ENCODE measurements around the gene TAS2R20.
"Not testable (repeated sequence)": the region's sequence is repeated elsewhere in the genome, so short reads cannot be mapped to it uniquely, and the experiment has no call there.

GRCh38 chr12:11033959-11034358, 35.9 kb upstream of the TAS2R20 start:
- not testable (repeated sequence) for TF ChIP-seq POLR2A, CTCF (IDR thresholded peaks at IDR 0.05)

Data from Peyer's patch (tissue), 4 donors.